22Rv1 (cell line): Measurements from ENCODE around the gene LY86.

Experiments
- CTCF ChIP-seq: fragments of 450-650 bp; IDR thresholded peaks from 2 replicates; pipeline ENCODE4 v1.5.1; 2017; ENCODE audit warnings: mild to moderate bottlenecking
- ZFX ChIP-seq: fragments of 450-650 bp; IDR thresholded peaks from 2 replicates; pipeline ENCODE4 v1.6.1; 2017; ENCODE audit warnings: antibody characterized with exemption, borderline replicate concordance

DNA sequence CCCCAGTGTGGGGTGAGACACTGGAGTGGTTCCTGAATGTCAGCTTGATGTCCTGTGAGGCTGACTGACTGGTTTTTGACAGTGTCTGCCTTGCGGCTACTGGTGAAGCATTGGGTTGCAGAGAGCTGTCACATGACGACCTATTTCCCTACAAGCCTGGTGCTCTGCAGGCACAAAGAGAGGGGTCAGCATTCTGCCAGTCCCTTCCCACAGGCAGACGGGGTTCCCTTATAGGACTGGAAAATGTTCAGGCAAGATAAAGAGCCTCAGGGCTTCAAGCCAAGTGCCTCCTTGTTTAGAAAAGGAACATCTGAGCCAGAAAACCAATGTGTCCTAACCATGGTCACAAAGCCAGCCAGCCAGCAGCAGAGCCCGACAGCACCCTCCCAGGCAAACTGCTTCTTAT lies 11.0 kb downstream of the LY86 start:
- no peak for TF ChIP-seq CTCF
- TF ChIP-seq ZFX = no peak
